ENCODE data around the gene IRF2BP2. TPM values are rescaled to one million over a fixed set of nuclear protein-coding genes. Genes with fewer than 3 reads are reported as not detected.

The IRF2BP2 gene
- total RNA-seq, 1 experiment from 2014 or later, result 78.8 TPM

GRCh38 chr1:234645474-234645953 lies 35.5 kb upstream of the IRF2BP2 start:
- no peak for ATAC-seq
- DNase-seq, result no peak
- H3K27ac ChIP-seq (ENCODE audit: low read length), result no peak overlapping the region
- H2AFZ ChIP-seq (ENCODE audit: low read length), result no peak overlapping the region
- 0 out of 2 replicates have a peak, but pooled peaks cover 3% of the 10 kb centered on the region for H3K4me1 ChIP-seq (ENCODE audit: insufficient read depth, low read length)
- no peaks in the 10 kb centered on the region for H3K9me3 ChIP-seq (ENCODE audit: low read length)
- no peaks in the 10 kb centered on the region for H3K36me3 ChIP-seq (ENCODE audit: low read depth, low read length)
- intact Hi-C loops (cut with micrococcal nuclease), result no loop called here
- H3K9ac ChIP-seq (ENCODE audit: low read length), result no peak overlapping the region
- BruUV-seq (replicated peaks), result no TSS peak
- H3K4me2 ChIP-seq (ENCODE audit: low read length), result no peak overlapping the region
- H3K4me3 ChIP-seq (ENCODE audit: low read length), result no peak overlapping the region
- POLR2A ChIA-PET (ENCODE audit: unreplicated experiment), result no interaction called here
- no peaks in the 10 kb centered on the region for H3K9me2 ChIP-seq (replicated peaks; ENCODE audit: low read length)
- no peaks in the 10 kb centered on the region for H3F3A ChIP-seq (ENCODE audit: low read length, unreplicated experiment)
- H4K20me1 ChIP-seq (ENCODE audit: low read length), result no peaks in the 10 kb centered on the region
- H3K27me3 ChIP-seq (ENCODE audit: low read length), result no peaks in the 10 kb centered on the region
- TF ChIP-seq EZH2phosphoT487 (IDR thresholded peaks at IDR 0.05; ENCODE audit: borderline replicate concordance, low read length) (no peak), CTCF (conservative IDR thresholded peaks at IDR 0.05; ENCODE audit: low read depth, low read length) (no peak), EZH2 (IDR thresholded peaks at IDR 0.05; ENCODE audit: low read length, unreplicated experiment) (no peak)
- CTCF ChIA-PET, result no interaction called here
- no peaks in the 10 kb centered on the region for H3K79me2 ChIP-seq (ENCODE audit: low read length)

GRCh38 chr1:234644928-234645327 lies 35.0 kb upstream of the IRF2BP2 start:
- H2AFZ ChIP-seq (ENCODE audit: low read length), result no peak overlapping the region
- no peaks in the 10 kb centered on the region for H3F3A ChIP-seq (ENCODE audit: low read length, unreplicated experiment)
- H3K27me3 ChIP-seq (ENCODE audit: low read length), result no peaks in the 10 kb centered on the region
- no peak for DNase-seq
- intact Hi-C loops (cut with micrococcal nuclease), result no loop called here
- H3K9ac ChIP-seq (ENCODE audit: low read length), result no peak overlapping the region
- TF ChIP-seq EZH2phosphoT487 (IDR thresholded peaks at IDR 0.05; ENCODE audit: borderline replicate concordance, low read length), result no peak
- no peak for TF ChIP-seq EZH2 (IDR thresholded peaks at IDR 0.05; ENCODE audit: low read length, unreplicated experiment)
- TF ChIP-seq CTCF (conservative IDR thresholded peaks at IDR 0.05; ENCODE audit: low read depth, low read length), result no peak
- no peaks in the 10 kb centered on the region for H3K9me3 ChIP-seq (ENCODE audit: low read length)
- H3K4me1 ChIP-seq (ENCODE audit: insufficient read depth, low read length), result peaks cover 5% of the 10 kb centered on the region
- no peaks in the 10 kb centered on the region for H3K9me2 ChIP-seq (replicated peaks; ENCODE audit: low read length)
- H3K36me3 ChIP-seq (ENCODE audit: low read depth, low read length), result no peaks in the 10 kb centered on the region
- no peak overlapping the region for H3K4me3 ChIP-seq (ENCODE audit: low read length)
- H3K4me2 ChIP-seq (ENCODE audit: low read length), result no peak overlapping the region
- ChIA-PET POLR2A (ENCODE audit: unreplicated experiment) (no interaction called here), CTCF (no interaction called here)
- ATAC-seq, result no peak
- BruUV-seq (replicated peaks), result no TSS peak
- H4K20me1 ChIP-seq (ENCODE audit: low read length), result no peaks in the 10 kb centered on the region
- no peaks in the 10 kb centered on the region for H3K79me2 ChIP-seq (ENCODE audit: low read length)
- H3K27ac ChIP-seq (ENCODE audit: low read length), result no peak overlapping the region

- H3K4me1 ChIP-seq (ENCODE audit: insufficient read depth, low read length), result peaks cover 14% of the 10 kb centered on the region
- no peaks in the 10 kb centered on the region for H3K36me3 ChIP-seq (ENCODE audit: low read depth, low read length)
- H3K27ac ChIP-seq (ENCODE audit: low read length), result no peak overlapping the region
- H3K27me3 ChIP-seq (ENCODE audit: low read length), result no peaks in the 10 kb centered on the region
- no peak overlapping the region for H3K9ac ChIP-seq (ENCODE audit: low read length)
- no peaks in the 10 kb centered on the region for H3K79me2 ChIP-seq (ENCODE audit: low read length)
- ATAC-seq (no peak), DNase-seq (no peak)
- no TSS peak for BruUV-seq (replicated peaks)
- no peaks in the 10 kb centered on the region for H3K9me2 ChIP-seq (replicated peaks; ENCODE audit: low read length)
- no peak overlapping the region for H3K4me2 ChIP-seq (ENCODE audit: low read length)
- ChIA-PET POLR2A (ENCODE audit: unreplicated experiment) (no interaction called here), CTCF (no interaction called here)
- no peak overlapping the region for H2AFZ ChIP-seq (ENCODE audit: low read length)
- H4K20me1 ChIP-seq (ENCODE audit: low read length), result no peaks in the 10 kb centered on the region
- no peak for TF ChIP-seq CTCF (conservative IDR thresholded peaks at IDR 0.05; ENCODE audit: low read depth, low read length)
- no peaks in the 10 kb centered on the region for H3F3A ChIP-seq (ENCODE audit: low read length, unreplicated experiment)
- no peak overlapping the region for H3K4me3 ChIP-seq (ENCODE audit: low read length)
- intact Hi-C loops (cut with micrococcal nuclease), result no loop called here
- H3K9me3 ChIP-seq (ENCODE audit: low read length), result no peaks in the 10 kb centered on the region
These were observed 33.8 kb upstream of the IRF2BP2 start for GRCh38 chr1:234643850-234644134.

Measured in PC-3 (cell line).